GM19351 (cell line): ENCODE results near the gene REC8.

Experiments
- ATAC-seq: cut with Tn5 transposase; IDR thresholded peaks from one replicate; pipeline ENCODE4 v1.9.1; 2021; ENCODE audit warnings: mild to moderate bottlenecking, moderate library complexity; ENCODE audit not compliant: unreplicated experiment

Gene REC8

DNA sequence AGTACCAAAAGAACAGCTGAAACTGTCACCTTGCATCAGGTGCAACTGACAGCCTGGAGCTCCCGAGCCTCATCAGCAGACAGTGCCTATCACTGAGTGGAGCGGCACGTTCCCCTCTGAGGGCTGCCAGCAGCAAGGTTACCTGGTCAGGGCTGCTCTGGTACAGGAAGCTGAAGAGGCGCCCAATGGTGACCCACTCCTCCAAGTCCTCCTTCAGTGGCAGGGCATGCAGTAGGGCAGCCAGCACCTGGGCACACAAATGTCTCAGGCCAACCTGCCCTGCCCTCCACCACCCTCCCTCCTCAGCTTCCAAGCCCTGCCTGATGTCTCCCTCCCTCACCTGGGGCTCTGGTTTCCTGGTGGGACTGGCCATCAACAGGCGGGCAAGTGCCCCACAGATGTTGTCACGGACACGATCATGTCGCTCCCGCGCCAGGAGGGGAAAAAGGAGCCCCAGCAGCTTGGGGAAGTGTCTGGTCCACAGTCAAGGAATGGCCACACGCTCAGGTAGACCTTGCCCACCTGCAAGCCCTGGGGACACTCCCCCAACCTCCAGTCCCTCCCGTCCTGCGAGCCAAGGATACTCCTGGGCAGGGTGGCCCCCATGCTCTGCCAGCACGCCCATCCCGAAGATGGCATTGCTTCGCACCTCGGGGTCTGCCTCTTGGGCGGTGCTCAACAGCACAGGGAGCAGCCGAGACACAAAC is 9.6 kb downstream of the REC8 start:
- ATAC-seq = no peak

- no peak for ATAC-seq
Observed at GRCh38 chr14:24182110-24182882, 10.4 kb downstream of the REC8 start.

DNA sequence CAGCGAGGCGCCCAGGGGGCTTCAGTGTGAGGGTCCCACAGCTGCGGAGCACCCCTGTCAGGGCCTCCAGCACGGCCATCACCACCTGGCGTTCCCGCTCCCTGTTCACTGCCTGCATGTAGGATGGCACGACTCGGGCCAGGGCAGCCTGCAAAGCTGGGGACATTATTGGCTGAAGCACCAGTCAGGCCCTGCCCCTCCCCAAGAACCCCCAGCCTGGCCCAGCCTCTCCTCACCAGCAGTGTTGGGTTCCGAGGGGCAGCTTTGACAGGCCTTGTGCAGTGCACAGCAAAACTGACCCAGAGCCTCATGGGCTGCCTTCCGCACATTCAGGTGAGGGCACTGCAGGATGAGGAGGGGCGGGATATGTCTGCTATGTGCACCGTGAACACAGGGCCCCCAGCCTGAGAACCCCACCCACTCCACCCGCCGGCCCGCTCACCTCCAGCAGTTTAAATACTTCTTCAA is 11.2 kb downstream of the REC8 start:
- ATAC-seq = no peak

- no peak for ATAC-seq
Observed at GRCh38 chr14:24184104-24184970, 12.5 kb downstream of the REC8 start.

DNA sequence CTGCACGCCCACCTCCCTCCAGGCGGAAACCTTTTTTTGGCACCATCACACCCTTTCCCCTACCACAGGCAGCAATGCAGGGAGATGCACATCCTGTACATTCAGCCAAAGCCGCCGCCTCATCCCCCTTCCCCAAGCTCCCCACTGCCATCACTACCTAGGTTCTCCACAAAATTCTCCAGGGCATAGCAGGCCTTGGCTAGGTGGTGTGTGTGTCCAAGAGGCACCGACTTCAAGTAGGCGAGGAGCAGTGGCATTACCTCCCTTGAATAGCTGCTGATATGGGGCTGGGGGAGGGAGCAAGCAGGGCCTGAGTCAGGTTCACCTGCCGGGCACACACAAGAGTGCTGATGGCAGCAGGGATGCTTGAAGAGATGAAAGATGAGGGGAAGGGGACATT is 13.1 kb downstream of the REC8 start:
- ATAC-seq = no peak

GRCh38 chr14:24185741-24186140 is 13.9 kb downstream of the REC8 start:
- ATAC-seq = no peak

- no peak for ATAC-seq
Observed at GRCh38 chr14:24186831-24187538, 15.1 kb downstream of the REC8 start.

DNA sequence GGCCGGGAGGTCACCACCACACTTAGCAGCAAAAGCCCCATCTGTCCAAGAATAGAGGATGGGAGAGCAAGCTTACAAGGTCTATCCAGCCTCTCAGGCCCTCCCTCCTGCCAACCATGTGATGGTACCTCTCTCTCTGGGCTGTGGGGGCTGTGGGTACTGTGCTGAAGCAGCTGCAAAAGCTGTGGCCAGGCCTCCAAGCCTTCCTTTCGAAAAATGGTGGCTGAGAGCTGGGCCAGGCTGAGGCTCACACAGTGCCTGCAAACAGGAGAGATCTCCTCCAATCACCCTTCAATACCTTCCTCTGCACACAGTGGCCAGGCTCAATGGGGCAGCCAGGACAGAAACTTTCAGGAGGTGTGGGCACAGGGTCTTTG is 15.6 kb downstream of the REC8 start:
- ATAC-seq = no peak

GRCh38 chr14:24188251-24189058 is 16.6 kb downstream of the REC8 start, which contains the start of gene IPO4:
Gene IPO4 (minus strand): TSS chr14:24188816. CDS start chr14:24188787, 29 bp downstream.
- peak; percentile 95 for ATAC-seq

- ATAC-seq = no peak
Observed at GRCh38 chr14:24189059-24189375, 17.1 kb downstream of the REC8 start.

GRCh38 chr14:24189460-24189859 is 17.6 kb downstream of the REC8 start:
- ATAC-seq = no peak

- ATAC-seq = no peak
Observed at GRCh38 chr14:24190416-24190815, 18.5 kb downstream of the REC8 start.

DNA sequence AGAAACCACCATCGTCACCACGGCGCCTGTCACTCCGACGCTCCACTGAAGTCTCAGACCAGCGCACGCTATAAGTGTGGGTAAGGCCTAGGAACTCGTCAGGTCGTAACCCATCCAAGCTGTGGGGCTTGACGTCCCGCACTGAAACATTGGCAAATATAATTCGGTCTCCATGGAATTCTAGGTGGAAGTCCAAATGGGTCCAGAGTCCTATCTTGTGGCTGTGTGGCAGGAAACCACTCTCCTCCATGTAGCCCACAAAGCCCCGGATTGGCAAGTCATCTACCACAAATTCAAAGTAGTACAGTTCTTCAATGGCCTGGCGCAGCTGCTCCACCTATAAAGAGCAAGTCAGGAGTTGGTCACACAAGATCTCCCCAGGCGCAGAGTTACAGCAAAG is 21.1 kb downstream of the REC8 start:
- ATAC-seq = no peak

DNA sequence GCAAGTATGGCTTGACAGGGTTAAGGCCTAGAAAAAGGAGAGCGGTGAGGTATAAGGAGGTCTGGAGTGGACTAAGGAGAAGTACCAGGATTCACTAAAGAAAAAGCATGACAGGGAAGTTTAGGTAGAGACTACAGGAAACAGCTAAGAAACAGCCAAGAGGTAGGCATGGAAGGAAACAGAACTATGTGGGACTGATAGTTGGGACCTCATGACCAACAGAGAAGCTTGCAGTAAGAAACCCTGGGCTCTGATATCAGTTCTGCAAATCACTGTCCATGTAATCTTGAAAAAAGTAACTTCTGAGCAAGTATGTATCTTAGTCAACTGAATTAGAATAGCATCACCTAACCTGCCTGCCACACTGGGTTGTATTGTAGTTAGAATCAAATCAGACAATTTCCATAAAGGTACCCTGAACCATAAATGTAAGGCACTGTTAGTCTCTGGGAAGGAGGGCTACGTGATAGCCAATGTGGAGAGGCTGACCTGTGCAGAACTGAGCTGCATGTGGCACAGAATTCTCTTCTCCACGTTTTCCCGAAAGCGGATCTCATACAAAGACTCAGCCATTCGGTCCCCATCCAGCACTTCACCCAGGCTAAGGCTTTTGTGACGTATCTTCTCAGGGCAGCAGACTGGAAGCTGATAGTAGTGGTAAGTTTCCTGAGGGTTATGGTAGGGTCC is 22.4 kb downstream of the REC8 start:
- no peak for ATAC-seq

DNA sequence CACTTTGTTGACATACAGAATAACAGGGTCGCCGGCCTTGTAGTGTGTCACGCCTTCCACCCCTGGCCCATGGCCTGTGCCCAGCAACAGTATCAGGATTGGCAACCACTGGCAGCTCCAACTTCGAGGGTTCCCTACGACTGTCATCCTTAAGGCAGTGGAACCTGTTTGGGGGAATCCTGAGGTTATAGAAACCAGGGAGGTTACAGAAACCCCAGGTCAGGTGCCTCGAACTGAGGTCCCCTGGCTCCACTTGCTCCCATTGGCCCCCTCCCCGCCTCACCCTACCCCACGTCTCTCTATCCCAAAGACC is 22.9 kb downstream of the REC8 start:
- no peak for ATAC-seq

DNA sequence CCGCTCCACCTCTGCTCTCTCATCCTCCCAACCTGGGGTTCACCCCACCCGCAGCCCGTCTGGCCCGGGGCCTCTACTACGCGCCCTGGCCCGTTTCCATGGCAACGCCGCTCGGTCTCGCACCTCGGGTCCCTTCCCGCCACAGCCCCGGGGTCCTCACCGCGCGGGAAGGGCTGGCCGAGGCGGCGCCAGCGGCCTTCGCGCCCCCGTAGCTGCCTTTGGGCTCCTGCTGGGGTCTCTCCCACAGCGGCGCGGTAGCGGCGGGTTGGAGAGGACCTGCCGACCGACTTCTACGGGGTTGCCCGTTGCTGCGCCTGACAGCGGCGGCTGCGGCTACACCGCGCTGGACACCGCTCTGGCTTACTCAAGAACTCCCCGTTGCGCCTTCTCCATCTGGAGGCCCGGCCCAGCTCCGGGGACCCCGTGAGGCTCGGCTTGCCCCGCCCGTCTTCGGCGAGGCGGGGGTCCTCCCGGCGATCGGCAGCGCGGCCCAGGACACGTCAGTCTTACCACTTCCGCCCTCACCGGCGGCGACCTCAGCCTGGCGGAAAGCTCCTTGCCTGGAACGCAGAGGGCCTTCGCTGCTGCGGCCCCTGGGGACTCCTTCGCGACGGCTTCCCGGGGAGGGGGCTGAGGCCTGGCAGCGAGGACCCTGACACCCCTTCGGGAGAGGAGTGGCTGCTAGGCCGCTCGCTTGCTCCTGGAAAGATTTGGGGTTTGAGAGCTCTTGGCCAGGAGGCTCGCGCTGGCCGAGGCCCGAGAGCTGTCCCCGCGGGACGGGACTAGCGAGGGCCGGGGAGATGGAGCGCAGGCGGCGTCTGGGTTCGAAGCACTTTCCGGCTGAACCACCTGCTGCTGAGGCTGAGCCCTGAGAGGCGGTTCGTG is 23.5 kb downstream of the REC8 start, which contains the start of gene TM9SF1:
TM9SF1 (minus strand) TSS at position 256 of the 885 bp plus-strand sequence. CDS start 422 bp downstream, outside the sequence.
- ATAC-seq = peak; percentile 84

- peak; percentile 16 for ATAC-seq
Observed at GRCh38 chr14:24196071-24197055, 24.5 kb downstream of the REC8 start.
